OCI-LY7 (cell line): Measurements from ENCODE around the gene BNC1. TPM values are rescaled to one million over a fixed set of nuclear protein-coding genes. Genes with fewer than 3 reads are reported as not detected.

Source experiments
- Bru-seq: library from RNA; stranded (reverse); fragments of 400-500 nt; gene quantifications from one replicate; lab custom pipeline; 2021; lab: Mats Ljungman, UMichigan
- BruChase-seq, 2 experiments: library from RNA; stranded (reverse); fragments of 400-500 nt; gene quantifications; one replicate each; lab custom pipeline; 2021; lab: Mats Ljungman, UMichigan
- BruUV-seq: library from RNA; stranded (reverse); fragments of 400-500 nt; replicated peaks from 2 replicates; lab custom pipeline; 2021; lab: Mats Ljungman, UMichigan
- CTCF ChIA-PET: fragments of 300-600 bp; sonication (Branson Sonifier 250); formaldehyde crosslinking; loops from one replicate; lab custom pipeline; 2022; ENCODE audit warnings: antibody characterized with exemption; ENCODE audit not compliant: unreplicated experiment; lab: Charles Lee
- POLR2A ChIA-PET: fragments of 300-600 bp; sonication (Branson Sonifier 250); formaldehyde crosslinking; loops from one replicate; lab custom pipeline; 2022; ENCODE audit warnings: antibody characterized with exemption; lab: Charles Lee
- DNase-seq: peaks from one replicate; pipeline ENCODE4 v3.0.0-alpha.2; 2015; ENCODE audit warnings: low spot score
- H2AFZ ChIP-seq: fragments of 200-600 bp; sonication (generic), shearing (Covaris generic); 2 replicates; pipeline ENCODE4 v1.6.1; 2014; ENCODE audit warnings: mild to moderate bottlenecking, antibody characterized with exemption, low read length, moderate library complexity
- H3K27ac ChIP-seq: fragments of 200-600 bp; sonication (generic); 2 replicates; pipeline ENCODE4 v1.5.1; 2014; ENCODE audit warnings: mixed run types, low read depth, mild to moderate bottlenecking, moderate library complexity, low read length, inconsistent platforms; ENCODE audit not compliant: poor library complexity, severe bottlenecking
- H3K36me3 ChIP-seq: fragments of 200-600 bp; sonication (generic); 2 replicates; pipeline ENCODE4 v1.6.1; 2014; ENCODE audit warnings: mild to moderate bottlenecking, antibody characterized with exemption, low read length, moderate library complexity, mixed read lengths; ENCODE audit not compliant: insufficient read depth
- H3K4me1 ChIP-seq: fragments of 200-600 bp; sonication (generic); 2 replicates; pipeline ENCODE4 v1.5.1; 2014; ENCODE audit warnings: mild to moderate bottlenecking, low read length; ENCODE audit not compliant: insufficient read depth, poor library complexity, severe bottlenecking
- H3K4me2 ChIP-seq: fragments of 200-600 bp; sonication (generic); 2 replicates; pipeline ENCODE4 v1.6.1; 2014; ENCODE audit warnings: mild to moderate bottlenecking, low read length
- H3K4me3 ChIP-seq: fragments of 200-600 bp; sonication (generic); 2 replicates; pipeline ENCODE4 v1.5.1; 2014; ENCODE audit warnings: mild to moderate bottlenecking, low read depth, low read length; ENCODE audit not compliant: poor library complexity, severe bottlenecking
- H3K79me2 ChIP-seq: fragments of 200-600 bp; sonication (generic); 2 replicates; pipeline ENCODE4 v1.6.1; 2016; ENCODE audit warnings: low read depth, mild to moderate bottlenecking, low read length, moderate library complexity, mixed read lengths; ENCODE audit not compliant: insufficient read depth
- H3K9me2 ChIP-seq: fragments of 200-600 bp; sonication (generic); 2 replicates; pipeline ENCODE4 v1.6.1; 2016; ENCODE audit warnings: mild to moderate bottlenecking, low read length, mixed read lengths; ENCODE audit not compliant: insufficient read depth
- H3K9me3 ChIP-seq: fragments of 200-600 bp; sonication (generic); 2 replicates; pipeline ENCODE4 v1.6.1; 2014; ENCODE audit warnings: mild to moderate bottlenecking, mixed run types, low read length, mixed read lengths
- H4K20me1 ChIP-seq: fragments of 200-600 bp; sonication (generic); 2 replicates; pipeline ENCODE4 v1.6.1; 2014; ENCODE audit warnings: mild to moderate bottlenecking, antibody characterized with exemption, low read length, moderate library complexity, mixed read lengths; ENCODE audit not compliant: insufficient read depth
- CTCF ChIP-seq: fragments of 200-600 bp; sonication (generic); conservative IDR thresholded peaks from 2 replicates; pipeline ENCODE4 v1.5.1; 2014; ENCODE audit warnings: mild to moderate bottlenecking, antibody characterized with exemption, low read length, moderate library complexity, mixed read lengths
- EZH2phosphoT487 ChIP-seq: fragments of 200-600 bp; sonication (generic); IDR thresholded peaks from 2 replicates; pipeline ENCODE4 v1.6.1; 2018; ENCODE audit warnings: low read depth, borderline replicate concordance, mild to moderate bottlenecking, mixed run types, antibody characterized with exemption, low read length, moderate library complexity, mixed read lengths
- intact Hi-C: fragments of 100-400 bp; cut with micrococcal nuclease; formaldehyde crosslinking; loops from one replicate; pipeline ENCODE4 v1.10.0; 2022; ENCODE audit not compliant: unreplicated experiment
- long read RNA-seq: library from polyadenylated mRNA; stranded (forward); transcript quantifications from one replicate; pipeline ENCODE4 v2.0.0, GENCODE V29; 2022
- total RNA-seq, 2 experiments: library from RNA; depleted of rRNA in 1 of 2; stranded (reverse); fragments of >200 nt in 1 of 2; shearing (Covaris generic) in 1 of 2; gene quantifications; 2 replicates each; pipeline ENCODE4 v1.2.3, GENCODE V29; 2014 to 2022

Gene BNC1
- not detected in 2 replicates for total RNA-seq (2014; rRNA removed; shearing (Covaris generic))
- not detected in 2 replicates for total RNA-seq (2022)
- not detected for Bru-seq, nascent RNA
- not detected for BruChase-seq, experiment 1, labeled RNA remaining after a 6-hour chase
- BruChase-seq, experiment 2, labeled RNA remaining after a 2-hour chase = not detected
- long read RNA-seq = 0 reads

- Histone ChIP-seq H4K20me1 (no peaks in the 10 kb centered on the region), H2AFZ (no peak within 1 kb of the TSS), H3K27ac (no peak within 1 kb of the TSS), H3K36me3 (no peaks in the 10 kb centered on the region), H3K4me1 (no peaks in the 10 kb centered on the region), H3K79me2 (no peaks in the 10 kb centered on the region), H3K9me3 (no peaks in the 10 kb centered on the region), H3K9me2 (no peaks in the 10 kb centered on the region), H3K4me3 (no peak within 1 kb of the TSS), H3K4me2 (no peak within 1 kb of the TSS)
- no peak for TF ChIP-seq CTCF
- no peak for TF ChIP-seq EZH2phosphoT487
- BruUV-seq = no TSS peak
- DNase-seq = no peak
- intact Hi-C loops = no loop called here
- ChIA-PET CTCF (no interaction called here), POLR2A (no interaction called here)
Measured at GRCh38 chr15:83284559-83285283, at the start of gene BNC1. Gene BNC1, minus strand, starts transcription at chr15:83284664. Its CDS starts 36 bp downstream, at chr15:83284628.

GRCh38 chr15:83327041-83327440 lies 42.6 kb upstream of the BNC1 start:
- Histone ChIP-seq H4K20me1 (no peaks in the 10 kb centered on the region), H3K27ac (no peak overlapping the region), H3K4me3 (no peak overlapping the region), H3K36me3 (no peaks in the 10 kb centered on the region), H2AFZ (no peak overlapping the region), H3K9me2 (no peaks in the 10 kb centered on the region), H3K9me3 (no peaks in the 10 kb centered on the region), H3K4me2 (no peak overlapping the region), H3K4me1 (no peaks in the 10 kb centered on the region), H3K79me2 (no peaks in the 10 kb centered on the region)
- no peak for DNase-seq
- CTCF ChIA-PET = no interaction called here
- BruUV-seq = no TSS peak
- intact Hi-C loops = no loop called here
- no peak for TF ChIP-seq EZH2phosphoT487
- TF ChIP-seq CTCF = no peak
- POLR2A ChIA-PET = no interaction called here

- intact Hi-C loops = no loop called here
- H2AFZ ChIP-seq = no peak overlapping the region
- H3K4me2 ChIP-seq = no peak overlapping the region
- no peaks in the 10 kb centered on the region for H3K4me1 ChIP-seq
- ChIA-PET POLR2A (no interaction called here), CTCF (no interaction called here)
- no peaks in the 10 kb centered on the region for H3K9me2 ChIP-seq
- H3K9me3 ChIP-seq = no peaks in the 10 kb centered on the region
- TF ChIP-seq CTCF (no peak), EZH2phosphoT487 (no peak)
- H3K79me2 ChIP-seq = no peaks in the 10 kb centered on the region
- BruUV-seq = no TSS peak
- H3K36me3 ChIP-seq = no peaks in the 10 kb centered on the region
- DNase-seq = no peak
- no peak overlapping the region for H3K4me3 ChIP-seq
- no peak overlapping the region for H3K27ac ChIP-seq
- no peaks in the 10 kb centered on the region for H4K20me1 ChIP-seq
Measured at GRCh38 chr15:83324799-83325198, 40.3 kb upstream of the BNC1 start.
